NOMO-1 treated with DMSO at 0.1 percent for 48 hours (cell line): Measurements from ENCODE around the gene LDLRAD4.
A peak's percentile ranks its signal among the peaks of the same experiment; 100 is the strongest.

Experiments
- DNase-seq: peaks from one replicate; lab custom pipeline; 2025; ENCODE audit not compliant: unreplicated experiment; lab: John Stamatoyannopoulos, UW

The LDLRAD4 gene

GRCh38 chr18:13621446-13621849, 402.9 kb downstream of the LDLRAD4 start:
- no peak for DNase-seq

- no peak for DNase-seq
Measured at GRCh38 chr18:13621886-13622619, 403.5 kb downstream of the LDLRAD4 start.

GRCh38 chr18:13622751-13623150, 404.2 kb downstream of the LDLRAD4 start:
- DNase-seq: no peak

GRCh38 chr18:13623348-13623747, 404.8 kb downstream of the LDLRAD4 start:
- DNase-seq: no peak

- no peak for DNase-seq
Measured at GRCh38 chr18:13623871-13624270, 405.3 kb downstream of the LDLRAD4 start.

GRCh38 chr18:13624563-13625237, 406.1 kb downstream of the LDLRAD4 start:
- DNase-seq: no peak

- DNase-seq: no peak
Measured at GRCh38 chr18:13625355-13625754, 406.8 kb downstream of the LDLRAD4 start.

GRCh38 chr18:13625843-13626543, 407.4 kb downstream of the LDLRAD4 start:
- no peak for DNase-seq

- no peak for DNase-seq
Measured at GRCh38 chr18:13626544-13626908, 408.0 kb downstream of the LDLRAD4 start.

- no peak for DNase-seq
Measured at GRCh38 chr18:13627639-13628038, 409.1 kb downstream of the LDLRAD4 start.

- no peak for DNase-seq
Measured at GRCh38 chr18:13628211-13628610, 409.7 kb downstream of the LDLRAD4 start.

- DNase-seq: peak; percentile 59
Measured at GRCh38 chr18:13629841-13630715, 411.5 kb downstream of the LDLRAD4 start.

- no peak for DNase-seq
Measured at GRCh38 chr18:13630716-13631268, 412.2 kb downstream of the LDLRAD4 start.

GRCh38 chr18:13633700-13634099, 415.1 kb downstream of the LDLRAD4 start:
- DNase-seq: no peak

GRCh38 chr18:13635046-13635445, 416.5 kb downstream of the LDLRAD4 start:
- DNase-seq: no peak

GRCh38 chr18:13638719-13639595, 420.4 kb downstream of the LDLRAD4 start:
- no peak for DNase-seq

GRCh38 chr18:13640266-13640860, 421.8 kb downstream of the LDLRAD4 start:
- no peak for DNase-seq

- no peak for DNase-seq
Measured at GRCh38 chr18:13641551-13642439, 423.2 kb downstream of the LDLRAD4 start.
